H1 (cell line): ENCODE results near the gene NARS2. TPM values are rescaled to one million over a fixed set of nuclear protein-coding genes. Genes with fewer than 3 reads are reported as not detected.

Experiments used
- CTCF ChIA-PET: fragments of 300-600 bp; sonication (Branson Sonifier 250); formaldehyde crosslinking; loops from one replicate; lab custom pipeline; 2021; ENCODE audit not compliant: partially characterized antibody; lab: Charles Lee
- POLR2A ChIA-PET: fragments of 300-600 bp; sonication (Branson Sonifier 250); formaldehyde crosslinking; loops from one replicate; lab custom pipeline; 2021; ENCODE audit warnings: inconsistent platforms; ENCODE audit not compliant: partially characterized antibody; lab: Charles Lee
- DNase-seq, 2 experiments: peaks; one replicate each; pipeline versions ENCODE4 v3.0.0 to v3.0.0-alpha.2; 2010 to 2022; ENCODE audit warnings: low spot score in 2 of 2, low read depth in 1 of 2, mixed read lengths in 1 of 2
- FAIRE-seq: peaks from 2 replicates; lab custom pipeline; 2011; peaks lifted over from hg19 to GRCh38; lab: Jason Lieb, UNC
- H2AFZ ChIP-seq: 2 replicates; pipeline ENCODE4 v1.8.1; 2012; ENCODE audit warnings: low read length, inconsistent platforms
- H2AK5ac ChIP-seq: 2 replicates; pipeline ENCODE4 v1.6.1; 2013; ENCODE audit warnings: low read depth, low read length
- H2BK120ac ChIP-seq: replicated peaks from 2 replicates; pipeline ENCODE3; 2013; ENCODE audit warnings: low read depth, low read length, inconsistent platforms
- H2BK12ac ChIP-seq: 2 replicates; pipeline ENCODE4 v1.6.1; 2013; ENCODE audit warnings: low read depth, low read length
- H2BK15ac ChIP-seq: 2 replicates; pipeline ENCODE4 v1.6.1; 2013; ENCODE audit warnings: low read length
- H2BK20ac ChIP-seq: 2 replicates; pipeline ENCODE4 v1.6.1; 2013; ENCODE audit warnings: low read length
- H2BK5ac ChIP-seq: 2 replicates; pipeline ENCODE4 v1.6.1; 2013; ENCODE audit warnings: low read depth, low read length
- H3K14ac ChIP-seq: 2 replicates; pipeline ENCODE4 v1.6.1; 2013; ENCODE audit warnings: inconsistent platforms; ENCODE audit not compliant: insufficient read length
- H3K18ac ChIP-seq: 2 replicates; pipeline ENCODE4 v1.6.1; 2013; ENCODE audit warnings: low read length; ENCODE audit errors: extremely low read depth
- H3K23ac ChIP-seq: 2 replicates; pipeline ENCODE4 v1.6.1; 2013; ENCODE audit warnings: inconsistent platforms; ENCODE audit not compliant: insufficient read length
- H3K23me2 ChIP-seq: 2 replicates; pipeline ENCODE4 v1.6.1; 2013; ENCODE audit warnings: low read depth, low read length
- H3K27ac ChIP-seq: 2 replicates; pipeline ENCODE4 v1.6.1; 2011; ENCODE audit warnings: low read depth, low read length, inconsistent platforms
- H3K27me3 ChIP-seq, 4 experiments: replicated peaks in 1 of 4; 1 replicate in 1 of 4; 2 replicates in 3 of 4; pipeline versions ENCODE4 v1.6.1 to v1.8.1; 2011 to 2013; ENCODE audit warnings: low read length in 3 of 4, mild to moderate bottlenecking in 3 of 4, inconsistent platforms in 2 of 4, mixed read lengths in 2 of 4, moderate library complexity in 1 of 4; ENCODE audit not compliant: control insufficient read depth in 3 of 4, insufficient read depth in 3 of 4; ENCODE audit errors: extremely low read depth in 1 of 4
- H3K36me3 ChIP-seq, 4 experiments: 2 replicates each; pipeline versions ENCODE4 v1.6.1 to v1.8.1; 2011 to 2013; ENCODE audit warnings: mild to moderate bottlenecking in 4 of 4, low read length in 3 of 4, moderate library complexity in 2 of 4, control low read depth in 1 of 4, inconsistent platforms in 1 of 4; ENCODE audit not compliant: insufficient read depth in 4 of 4, control insufficient read depth in 2 of 4
- H3K4ac ChIP-seq: replicated peaks from 2 replicates; pipeline ENCODE3; 2013; ENCODE audit warnings: low read length, low read depth, mixed read lengths, inconsistent platforms; ENCODE audit not compliant: insufficient read length
- H3K4me1 ChIP-seq, 4 experiments: replicated peaks in 1 of 4; 1 replicate in 1 of 4; 2 replicates in 3 of 4; pipeline versions ENCODE4 v1.6.1 to v1.8.1; 2011 to 2013; ENCODE audit warnings: low read length in 3 of 4, inconsistent platforms in 2 of 4, mixed read lengths in 1 of 4; ENCODE audit not compliant: insufficient read depth in 4 of 4, control insufficient read depth in 3 of 4
- H3K4me2 ChIP-seq, 2 experiments: 2 replicates each; pipeline versions ENCODE4 v1.6.1 to v1.8.1; 2011 to 2013; ENCODE audit warnings: low read depth in 2 of 2, low read length in 2 of 2, control low read depth in 1 of 2, inconsistent platforms in 1 of 2, mild to moderate bottlenecking in 1 of 2; ENCODE audit not compliant: insufficient read depth in 1 of 2
- H3K4me3 ChIP-seq, 4 experiments: fragments of 200-600, 300-600 bp in 1 of 4; sonication (generic), shearing (Covaris generic), sonication (Bioruptor Twin) in 1 of 4; 2 replicates each; pipeline versions ENCODE4 v1.5.1 to v1.8.1; 2011 to 2016; ENCODE audit warnings: low read length in 4 of 4, low read depth in 3 of 4, control low read depth in 2 of 4, inconsistent platforms in 2 of 4, mild to moderate bottlenecking in 2 of 4, mixed read lengths in 1 of 4, moderate library complexity in 1 of 4; ENCODE audit not compliant: insufficient read depth in 2 of 4; ENCODE audit errors: extremely low read depth in 1 of 4
- H3K56ac ChIP-seq: replicated peaks from 2 replicates; pipeline ENCODE3; 2013; ENCODE audit warnings: low read depth, mild to moderate bottlenecking, mixed read lengths, low read length, inconsistent platforms; ENCODE audit not compliant: insufficient read length
- H3K79me1 ChIP-seq: 2 replicates; pipeline ENCODE4 v1.6.1; 2013; ENCODE audit warnings: low read depth, low read length, control low read depth
- H3K79me2 ChIP-seq, 2 experiments: 2 replicates each; pipeline versions ENCODE4 v1.6.1 to v1.8.1; 2012 to 2013; ENCODE audit warnings: low read length in 2 of 2, mild to moderate bottlenecking in 2 of 2, inconsistent platforms in 1 of 2; ENCODE audit not compliant: insufficient read depth in 2 of 2, control insufficient read depth in 1 of 2
- H3K9ac ChIP-seq, 4 experiments: replicated peaks in 1 of 4; 1 replicate in 1 of 4; 2 replicates in 3 of 4; pipeline versions ENCODE4 v1.6.1 to v1.8.1; 2011 to 2013; ENCODE audit warnings: low read depth in 3 of 4, low read length in 3 of 4, control low read depth in 2 of 4, mild to moderate bottlenecking in 2 of 4, moderate library complexity in 2 of 4, inconsistent platforms in 1 of 4; ENCODE audit errors: extremely low read depth in 1 of 4
- H3K9me3 ChIP-seq, 2 experiments: 2 replicates each; pipeline versions ENCODE4 v1.6.1 to v1.8.1; 2012 to 2013; ENCODE audit warnings: mild to moderate bottlenecking in 2 of 2, moderate library complexity in 2 of 2, control low read depth in 1 of 2, inconsistent platforms in 1 of 2, low read depth in 1 of 2, low read length in 1 of 2, mixed read lengths in 1 of 2; ENCODE audit not compliant: insufficient read depth in 2 of 2
- H4K20me1 ChIP-seq, 2 experiments: replicated peaks in 1 of 2; 2 replicates each; pipeline versions ENCODE3 to v1.8.1; 2011 to 2013; ENCODE audit warnings: inconsistent platforms in 2 of 2, low read length in 2 of 2, mild to moderate bottlenecking in 1 of 2; ENCODE audit not compliant: insufficient read depth in 2 of 2, control insufficient read depth in 1 of 2
- H4K5ac ChIP-seq: 2 replicates; pipeline ENCODE4 v1.6.1; 2013; ENCODE audit warnings: low read length, low read depth, mixed read lengths, inconsistent platforms; ENCODE audit not compliant: insufficient read length
- H4K8ac ChIP-seq: 2 replicates; pipeline ENCODE4 v1.8.0; 2013; ENCODE audit warnings: mild to moderate bottlenecking, moderate library complexity, low read length, inconsistent platforms; ENCODE audit not compliant: insufficient read depth; ENCODE audit errors: extremely low read depth
- H4K91ac ChIP-seq: replicated peaks from 2 replicates; pipeline ENCODE3; 2013; ENCODE audit warnings: low read length, mixed read lengths, inconsistent platforms; ENCODE audit not compliant: insufficient read length
- BRCA1 ChIP-seq: IDR thresholded peaks from 2 replicates; pipeline ENCODE4 v1.6.1; 2012; ENCODE audit warnings: low read depth, low read length, improper control_type of control experiment
- CBX5 ChIP-seq: fragments of 300-800, 300-1000 bp; sonication (generic); IDR thresholded peaks from 2 replicates; pipeline ENCODE4 v1.7.1; 2016; ENCODE audit warnings: antibody characterized with exemption, low read length, low read depth
- EGR1 ChIP-seq: IDR thresholded peaks from 2 replicates; pipeline ENCODE4 v1.6.1; 2011; ENCODE audit warnings: low read depth, low read length, borderline replicate concordance
- KDM1A ChIP-seq: fragments of 200-600, 300-600 bp; sonication (generic); IDR thresholded peaks from 2 replicates; pipeline ENCODE4 v1.7.1; 2016; ENCODE audit warnings: mild to moderate bottlenecking, low read length, borderline replicate concordance
- KDM4A ChIP-seq: IDR thresholded peaks from one replicate; pipeline ENCODE4 v1.7.1; 2012; ENCODE audit warnings: low read depth, mild to moderate bottlenecking, moderate library complexity, low read length, inconsistent platforms; ENCODE audit not compliant: severe bottlenecking
- POLR2A ChIP-seq, 2 experiments: IDR thresholded peaks; 1 replicate in 1 of 2; 2 replicates in 1 of 2; pipeline ENCODE4 v1.6.1; 2011; ENCODE audit warnings: low read depth in 2 of 2, low read length in 2 of 2, mild to moderate bottlenecking in 2 of 2; ENCODE audit errors: control extremely low read depth in 1 of 2
- POLR2AphosphoS5 ChIP-seq: IDR thresholded peaks from 2 replicates; pipeline ENCODE4 v1.6.1; 2011; ENCODE audit warnings: low read depth, low read length
- POU5F1 ChIP-seq: IDR thresholded peaks from 2 replicates; pipeline ENCODE4 v1.6.1; 2011; ENCODE audit warnings: low read depth, mild to moderate bottlenecking, low read length, moderate library complexity
- RBBP5 ChIP-seq: IDR thresholded peaks from 2 replicates; pipeline ENCODE4 v1.7.1; 2012; ENCODE audit warnings: low read depth, mild to moderate bottlenecking, inconsistent platforms, low read length, moderate library complexity, borderline replicate concordance
- SP2 ChIP-seq: IDR thresholded peaks from 2 replicates; pipeline ENCODE4 v1.6.1; 2012; ENCODE audit warnings: mild to moderate bottlenecking, low read length, inconsistent platforms
- TAF7 ChIP-seq: optimal IDR thresholded peaks from 2 replicates; pipeline ENCODE3; 2011; ENCODE audit warnings: low read depth, mild to moderate bottlenecking, inconsistent platforms, low read length, moderate library complexity, borderline replicate concordance
- ZNF274 ChIP-seq: IDR thresholded peaks from 2 replicates; pipeline ENCODE4 v1.7.0; 2012; ENCODE audit warnings: low read length, borderline replicate concordance; ENCODE audit errors: extremely low read depth
- WGBS, 2 experiments: shearing (Covaris generic) in 1 of 2; methylation state at CpG; one replicate each; pipeline versions ENCODE4 v1.1.6 to v1.1.7; 2013 to 2015; ENCODE audit warnings: low lambda C conversion rate in 2 of 2, mixed read lengths in 2 of 2, inconsistent platforms in 1 of 2, low coverage in 1 of 2, missing lambda C conversion rate in 1 of 2; ENCODE audit not compliant: insufficient replicate concordance in 2 of 2, insufficient coverage in 1 of 2, insufficient read length in 1 of 2; ENCODE audit errors: extremely low coverage in 1 of 2, missing lambda C conversion rate in 1 of 2; 5-methylcytosine and 5-hydroxymethylcytosine counted together
- polyA plus RNA-seq, 7 experiments: library from polyadenylated mRNA; depleted of rRNA in 3 of 7; stranded (reverse) in 5 of 7; unstranded in 2 of 7; fragments of >200 nt in 5 of 7; fragments of 200-250 nt in 2 of 7; gene quantifications; 1 replicate in 5 of 7; 2 replicates in 1 of 7; 4 replicates in 1 of 7; pipeline versions ENCODE4 v1.2.1 to v1.2.3, GENCODE V29; 2011 to 2013; ENCODE audit warnings: missing spikeins in 2 of 7, mixed read lengths in 2 of 7
- total RNA-seq: library from RNA; stranded (reverse); fragmentation: NEBNext Ultra II Directional; extraction: Animal tissue kit (Norgen Biotek cat#: 25700); gene quantifications from 2 replicates; pipeline ENCODE4 v1.2.1, GENCODE V29; 2021
- TF ChIP-seq, protein P1 (sequence below): IDR thresholded peaks from 2 replicates; pipeline ENCODE4 v1.6.1; 2012; ENCODE audit warnings: inconsistent platforms
- TF ChIP-seq, protein P2 (sequence below): IDR thresholded peaks from 2 replicates; pipeline ENCODE4 v1.6.1; 2012; ENCODE audit warnings: low read length, inconsistent platforms

Gene NARS2
- total and polyA plus RNA-seq, 2 of the 8 experiments (the other 6 are each of a cell fraction or from before 2014, with no cell fraction given): 26.2 to 51.6 TPM

DNA sequence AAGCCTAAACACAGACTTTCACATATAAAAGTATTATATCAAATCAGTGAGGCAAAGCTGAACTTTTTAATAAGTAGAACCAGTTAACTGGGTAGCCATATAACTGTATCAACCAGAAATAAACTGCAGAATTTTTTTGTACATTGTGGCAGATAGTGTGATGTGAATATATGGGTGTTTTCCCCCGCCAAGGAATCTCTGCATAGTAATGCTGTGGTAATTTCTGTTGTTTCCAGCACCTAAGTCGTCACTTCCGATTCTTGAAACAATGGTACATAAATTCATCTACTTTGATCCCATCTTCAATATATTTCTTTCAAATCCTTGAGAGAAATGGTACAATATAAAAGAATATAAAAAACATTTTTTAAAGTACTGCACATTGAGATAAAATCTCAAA, 39.6 kb downstream of the NARS2 start:
- Histone ChIP-seq H3K4me2 (no peak overlapping the region), H3K27ac (no peak overlapping the region), H2AK5ac (no peak overlapping the region), H3K56ac (no peak overlapping the region), H3K23me2 (no peaks in the 10 kb centered on the region), H3K14ac (no peak overlapping the region), H4K5ac (no peak overlapping the region), H2BK20ac (no peak overlapping the region), H2BK5ac (no peak overlapping the region), H3K79me2 (peaks cover 0 to 4% of the 10 kb centered on the region in 2 experiments; a peak in 1 of 4 replicates), H2BK120ac (no peak overlapping the region), H2AFZ (no peak overlapping the region), H3K36me3 (peaks cover 0 to 9% (median under 1%) of the 10 kb centered on the region in 4 experiments; a peak in 1 of 8 replicates), H3K9me3 (no peaks in the 10 kb centered on the region), H3K27me3 (no peaks in the 10 kb centered on the region), H4K91ac (no peak overlapping the region), H3K79me1 (no peaks in the 10 kb centered on the region; the same call in 1 of the 2 replicates), H3K4me1 (no peaks in the 10 kb centered on the region), H2BK12ac (no peak overlapping the region), H2BK15ac (no peak overlapping the region), H3K4me3 (no peak overlapping the region), H3K23ac (no peak overlapping the region), H3K9ac (no peak overlapping the region), H4K20me1 (peaks cover 1 to 2% of the 10 kb centered on the region in 2 experiments), H4K8ac (no peak overlapping the region), H3K18ac (no peak overlapping the region), H3K4ac (no peak overlapping the region)
- FAIRE-seq (no peak), DNase-seq (no peak)
- 91% methylated on average over 3 of the region's 3 CpGs; no CpG with 5 or more reads in 1 of the 2 experiments for WGBS, 2 experiments
- ChIA-PET POLR2A (no interaction called here), CTCF (no interaction called here)
- no peak for TF ChIP-seq KDM1A
- TF ChIP-seq POU5F1: no peak
- no peak for TF ChIP-seq SP2
- no peak for TF ChIP-seq KDM4A
- no peak for TF ChIP-seq BRCA1
- TF ChIP-seq, protein P1, sequence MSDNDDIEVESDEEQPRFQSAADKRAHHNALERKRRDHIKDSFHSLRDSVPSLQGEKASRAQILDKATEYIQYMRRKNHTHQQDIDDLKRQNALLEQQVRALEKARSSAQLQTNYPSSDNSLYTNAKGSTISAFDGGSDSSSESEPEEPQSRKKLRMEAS: no peak
- no peak for TF ChIP-seq POLR2AphosphoS5
- TF ChIP-seq TAF7: no peak
- TF ChIP-seq EGR1: no peak
- TF ChIP-seq RBBP5: no peak
- TF ChIP-seq, protein P2, sequence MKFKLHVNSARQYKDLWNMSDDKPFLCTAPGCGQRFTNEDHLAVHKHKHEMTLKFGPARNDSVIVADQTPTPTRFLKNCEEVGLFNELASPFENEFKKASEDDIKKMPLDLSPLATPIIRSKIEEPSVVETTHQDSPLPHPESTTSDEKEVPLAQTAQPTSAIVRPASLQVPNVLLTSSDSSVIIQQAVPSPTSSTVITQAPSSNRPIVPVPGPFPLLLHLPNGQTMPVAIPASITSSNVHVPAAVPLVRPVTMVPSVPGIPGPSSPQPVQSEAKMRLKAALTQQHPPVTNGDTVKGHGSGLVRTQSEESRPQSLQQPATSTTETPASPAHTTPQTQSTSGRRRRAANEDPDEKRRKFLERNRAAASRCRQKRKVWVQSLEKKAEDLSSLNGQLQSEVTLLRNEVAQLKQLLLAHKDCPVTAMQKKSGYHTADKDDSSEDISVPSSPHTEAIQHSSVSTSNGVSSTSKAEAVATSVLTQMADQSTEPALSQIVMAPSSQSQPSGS: no peak
- TF ChIP-seq POLR2A (IDR thresholded peaks at IDR 0.05; ENCODE audit: control extremely low read depth in 1 of 2, low read depth in 2 of 2, low read length in 2 of 2): no peak
- no peak for TF ChIP-seq ZNF274
- TF ChIP-seq CBX5: no peak
